ENCODE results near the gene EPHA6. TPM values are rescaled to one million over a fixed set of nuclear protein-coding genes. Genes with fewer than 3 reads are reported as not detected.

Gene EPHA6
- total RNA-seq, 1 donor: not detected

GRCh38 chr3:97197083-97197482, 382.7 kb downstream of the EPHA6 start:
- no peak for DNase-seq (ENCODE audit: low read depth)
- no peak overlapping the region for H3K4me3 ChIP-seq (ENCODE audit: low read depth, low read length)
- TF ChIP-seq CTCF (IDR thresholded peaks at IDR 0.05; ENCODE audit: insufficient read depth, low read length): no peak

GRCh38 chr3:97197830-97198229, 383.4 kb downstream of the EPHA6 start:
- DNase-seq (ENCODE audit: low read depth): no peak
- no peak for TF ChIP-seq CTCF (IDR thresholded peaks at IDR 0.05; ENCODE audit: insufficient read depth, low read length)
- H3K4me3 ChIP-seq (ENCODE audit: low read depth, low read length): no peak overlapping the region

- no peak for TF ChIP-seq CTCF (IDR thresholded peaks at IDR 0.05; ENCODE audit: insufficient read depth, low read length)
- DNase-seq (ENCODE audit: low read depth): no peak
Observed at GRCh38 chr3:97200387-97200786, 386.0 kb downstream of the EPHA6 start.

GRCh38 chr3:97201814-97202213, 387.4 kb downstream of the EPHA6 start:
- TF ChIP-seq CTCF (IDR thresholded peaks at IDR 0.05; ENCODE audit: insufficient read depth, low read length): no peak
- no peak for DNase-seq (ENCODE audit: low read depth)
- H3K4me3 ChIP-seq (ENCODE audit: low read depth, low read length): no peak overlapping the region

More at GRCh38 chr3:97200387-97200786, 386.0 kb downstream of the EPHA6 start:
- no peak overlapping the region for H3K4me3 ChIP-seq (ENCODE audit: low read depth, low read length)

GRCh38 chr3:97228966-97229365, 414.6 kb downstream of the EPHA6 start:
- DNase-seq (ENCODE audit: low read depth): no peak
- H3K4me3 ChIP-seq (ENCODE audit: low read depth, low read length): no peak overlapping the region
- TF ChIP-seq CTCF (IDR thresholded peaks at IDR 0.05; ENCODE audit: insufficient read depth, low read length): no peak

- no peak for TF ChIP-seq CTCF (IDR thresholded peaks at IDR 0.05; ENCODE audit: insufficient read depth, low read length)
- DNase-seq (ENCODE audit: low read depth): no peak
- H3K4me3 ChIP-seq (ENCODE audit: low read depth, low read length): no peak overlapping the region
Observed at GRCh38 chr3:97230486-97230885, 416.1 kb downstream of the EPHA6 start.

GRCh38 chr3:97232393-97233034, 418.1 kb downstream of the EPHA6 start:
- TF ChIP-seq CTCF (IDR thresholded peaks at IDR 0.05; ENCODE audit: insufficient read depth, low read length): no peak
- H3K4me3 ChIP-seq (ENCODE audit: low read depth, low read length): no peak overlapping the region
- no peak for DNase-seq (ENCODE audit: low read depth)
